Activated naive CD8-positive, alpha-beta T cell treated with anti-CD3 and anti-CD28 coated beads for 36 hours (primary cell): Measurements from ENCODE around the gene PKD1L1. TPM values are rescaled to one million over a fixed set of nuclear protein-coding genes. Genes with fewer than 3 reads are reported as not detected.

Experiments used
- DNase-seq: peaks from one replicate; pipeline ENCODE4 v3.0.0; 2021
- H3K27ac Mint-ChIP-seq: one replicate; pipeline ENCODE4 v1.8.0; 2022; ENCODE audit warnings: mild to moderate bottlenecking, moderate library complexity, mixed read lengths
- H3K27me3 Mint-ChIP-seq: one replicate; pipeline ENCODE4 v1.8.0; 2022; ENCODE audit warnings: mild to moderate bottlenecking, mixed read lengths
- H3K36me3 Mint-ChIP-seq: one replicate; pipeline ENCODE4 v1.8.0; 2021; ENCODE audit warnings: mild to moderate bottlenecking, mixed read lengths
- H3K4me1 Mint-ChIP-seq: one replicate; pipeline ENCODE4 v1.8.0; 2021; ENCODE audit warnings: mixed read lengths
- H3K4me3 Mint-ChIP-seq: one replicate; pipeline ENCODE4 v1.8.0; 2022; ENCODE audit warnings: mild to moderate bottlenecking, moderate library complexity, mixed read lengths
- H3K9me3 Mint-ChIP-seq: one replicate; pipeline ENCODE4 v1.8.0; 2022; ENCODE audit warnings: mixed read lengths
- total RNA-seq, 2 experiments: library from RNA; stranded (reverse); gene quantifications; one replicate each; pipeline ENCODE4 v1.2.3, GENCODE V29; 2021

PKD1L1 gene
- total RNA-seq, 2 experiments from 2014 or later = 0.02 to 0.10 TPM

- no peaks in the 10 kb centered on the region for H3K27me3 Mint-ChIP-seq
- no peaks in the 10 kb centered on the region for H3K4me1 Mint-ChIP-seq
- H3K9me3 Mint-ChIP-seq = no peaks in the 10 kb centered on the region
- no peak for DNase-seq
- no peaks in the 10 kb centered on the region for H3K36me3 Mint-ChIP-seq
- no peak overlapping the region for H3K4me3 Mint-ChIP-seq
- no peak overlapping the region for H3K27ac Mint-ChIP-seq
Observed at GRCh38 chr7:47782792-47783191, 165.5 kb downstream of the PKD1L1 start.

- DNase-seq = no peak
- no peaks in the 10 kb centered on the region for H3K36me3 Mint-ChIP-seq
- H3K4me3 Mint-ChIP-seq = no peak overlapping the region
- no peak overlapping the region for H3K27ac Mint-ChIP-seq
- no peaks in the 10 kb centered on the region for H3K27me3 Mint-ChIP-seq
- H3K4me1 Mint-ChIP-seq = no peaks in the 10 kb centered on the region
- H3K9me3 Mint-ChIP-seq = no peaks in the 10 kb centered on the region
Observed at GRCh38 chr7:47782022-47782421, 166.2 kb downstream of the PKD1L1 start.

GRCh38 chr7:47780555-47780954 lies 167.7 kb downstream of the PKD1L1 start:
- DNase-seq = no peak
- Mint-ChIP-seq H3K27me3 (no peaks in the 10 kb centered on the region), H3K9me3 (no peaks in the 10 kb centered on the region), H3K36me3 (no peaks in the 10 kb centered on the region), H3K4me1 (no peaks in the 10 kb centered on the region), H3K27ac (no peak overlapping the region), H3K4me3 (no peak overlapping the region)

GRCh38 chr7:47779341-47779771 lies 168.9 kb downstream of the PKD1L1 start:
- no peaks in the 10 kb centered on the region for H3K36me3 Mint-ChIP-seq
- H3K9me3 Mint-ChIP-seq = no peaks in the 10 kb centered on the region
- no peak overlapping the region for H3K27ac Mint-ChIP-seq
- H3K27me3 Mint-ChIP-seq = no peaks in the 10 kb centered on the region
- DNase-seq = no peak
- H3K4me1 Mint-ChIP-seq = no peaks in the 10 kb centered on the region
- no peak overlapping the region for H3K4me3 Mint-ChIP-seq

GRCh38 chr7:47778153-47778661 lies 170.1 kb downstream of the PKD1L1 start:
- no peaks in the 10 kb centered on the region for H3K9me3 Mint-ChIP-seq
- H3K36me3 Mint-ChIP-seq = no peaks in the 10 kb centered on the region
- H3K27me3 Mint-ChIP-seq = no peaks in the 10 kb centered on the region
- DNase-seq = no peak
- no peaks in the 10 kb centered on the region for H3K4me1 Mint-ChIP-seq
- H3K27ac Mint-ChIP-seq = no peak overlapping the region
- H3K4me3 Mint-ChIP-seq = no peak overlapping the region

- H3K4me3 Mint-ChIP-seq = no peak overlapping the region
- no peaks in the 10 kb centered on the region for H3K9me3 Mint-ChIP-seq
- H3K27ac Mint-ChIP-seq = no peak overlapping the region
- H3K27me3 Mint-ChIP-seq = no peaks in the 10 kb centered on the region
- no peaks in the 10 kb centered on the region for H3K4me1 Mint-ChIP-seq
- H3K36me3 Mint-ChIP-seq = no peaks in the 10 kb centered on the region
- DNase-seq = no peak
Observed at GRCh38 chr7:47777531-47778152, 170.6 kb downstream of the PKD1L1 start.

- H3K27ac Mint-ChIP-seq = no peak overlapping the region
- no peak for DNase-seq
- H3K4me3 Mint-ChIP-seq = no peak overlapping the region
- H3K27me3 Mint-ChIP-seq = no peaks in the 10 kb centered on the region
- no peaks in the 10 kb centered on the region for H3K9me3 Mint-ChIP-seq
- no peaks in the 10 kb centered on the region for H3K4me1 Mint-ChIP-seq
- H3K36me3 Mint-ChIP-seq = no peaks in the 10 kb centered on the region
Observed at GRCh38 chr7:47776335-47776734, 171.9 kb downstream of the PKD1L1 start.

- Mint-ChIP-seq H3K27me3 (no peaks in the 10 kb centered on the region), H3K4me3 (no peak overlapping the region), H3K9me3 (no peaks in the 10 kb centered on the region), H3K4me1 (no peaks in the 10 kb centered on the region), H3K27ac (no peak overlapping the region), H3K36me3 (no peaks in the 10 kb centered on the region)
- DNase-seq = no peak
Observed at GRCh38 chr7:47775238-47775637, 173.0 kb downstream of the PKD1L1 start.

- Mint-ChIP-seq H3K4me1 (no peaks in the 10 kb centered on the region), H3K36me3 (no peaks in the 10 kb centered on the region), H3K9me3 (peaks cover 1% of the 10 kb centered on the region)
Observed at GRCh38 chr7:47772492-47772891, 175.8 kb downstream of the PKD1L1 start.

GRCh38 chr7:47771990-47772360 lies 176.3 kb downstream of the PKD1L1 start:
- peaks cover 4% of the 10 kb centered on the region for H3K27me3 Mint-ChIP-seq
- DNase-seq = no peak
- no peaks in the 10 kb centered on the region for H3K4me1 Mint-ChIP-seq
- H3K4me3 Mint-ChIP-seq = no peak overlapping the region
- H3K27ac Mint-ChIP-seq = no peak overlapping the region
- H3K36me3 Mint-ChIP-seq = no peaks in the 10 kb centered on the region
- H3K9me3 Mint-ChIP-seq = peaks cover 2% of the 10 kb centered on the region

More at GRCh38 chr7:47772492-47772891, 175.8 kb downstream of the PKD1L1 start:
- Mint-ChIP-seq H3K4me3 (no peak overlapping the region), H3K27ac (no peak overlapping the region), H3K27me3 (peaks cover 3% of the 10 kb centered on the region)
- no peak for DNase-seq

GRCh38 chr7:47771336-47771989 lies 176.8 kb downstream of the PKD1L1 start:
- no peak overlapping the region for H3K4me3 Mint-ChIP-seq
- H3K4me1 Mint-ChIP-seq = no peaks in the 10 kb centered on the region
- no peak for DNase-seq
- H3K27ac Mint-ChIP-seq = no peak overlapping the region
- peaks cover 2% of the 10 kb centered on the region for H3K9me3 Mint-ChIP-seq
- H3K36me3 Mint-ChIP-seq = no peaks in the 10 kb centered on the region
- peaks cover 4% of the 10 kb centered on the region for H3K27me3 Mint-ChIP-seq

- Mint-ChIP-seq H3K27me3 (peaks cover 4% of the 10 kb centered on the region), H3K4me1 (no peaks in the 10 kb centered on the region), H3K4me3 (no peak overlapping the region), H3K27ac (no peak overlapping the region), H3K9me3 (peaks cover 2% of the 10 kb centered on the region), H3K36me3 (no peaks in the 10 kb centered on the region)
- no peak for DNase-seq
Observed at GRCh38 chr7:47766126-47766525, 182.1 kb downstream of the PKD1L1 start.

- H3K9me3 Mint-ChIP-seq = peaks cover 2% of the 10 kb centered on the region
Observed at GRCh38 chr7:47765373-47765979, 182.8 kb downstream of the PKD1L1 start.

GRCh38 chr7:47764746-47765145 lies 183.5 kb downstream of the PKD1L1 start:
- H3K27me3 Mint-ChIP-seq = peaks cover 4% of the 10 kb centered on the region
- no peaks in the 10 kb centered on the region for H3K4me1 Mint-ChIP-seq
- peaks cover 2% of the 10 kb centered on the region for H3K9me3 Mint-ChIP-seq
- DNase-seq = no peak
- no peaks in the 10 kb centered on the region for H3K36me3 Mint-ChIP-seq
- no peak overlapping the region for H3K27ac Mint-ChIP-seq
- no peak overlapping the region for H3K4me3 Mint-ChIP-seq

More at GRCh38 chr7:47765373-47765979, 182.8 kb downstream of the PKD1L1 start:
- Mint-ChIP-seq H3K4me3 (no peak overlapping the region), H3K27me3 (peaks cover 4% of the 10 kb centered on the region), H3K4me1 (no peaks in the 10 kb centered on the region), H3K27ac (no peak overlapping the region), H3K36me3 (no peaks in the 10 kb centered on the region)
- DNase-seq = no peak

GRCh38 chr7:47763063-47763974 lies 184.9 kb downstream of the PKD1L1 start:
- Mint-ChIP-seq H3K4me3 (no peak overlapping the region), H3K4me1 (no peaks in the 10 kb centered on the region), H3K27me3 (peaks cover 4% of the 10 kb centered on the region), H3K9me3 (peaks cover 2% of the 10 kb centered on the region), H3K27ac (no peak overlapping the region), H3K36me3 (no peaks in the 10 kb centered on the region)
- no peak for DNase-seq
